NT2/D1 (cell line): ENCODE results near the gene DNAH8.

Experiments used
- DNase-seq: peaks from one replicate; pipeline ENCODE4 v3.0.0-alpha.2; 2011; ENCODE audit warnings: low read depth, low spot score
- H3K27me3 ChIP-seq: 2 replicates; pipeline ENCODE4 v1.6.0; 2011; ENCODE audit warnings: mild to moderate bottlenecking; ENCODE audit not compliant: insufficient read length, insufficient read depth
- H3K36me3 ChIP-seq: 2 replicates; pipeline ENCODE4 v1.6.1; 2011; ENCODE audit warnings: mild to moderate bottlenecking, low read length, mixed read lengths; ENCODE audit not compliant: insufficient read depth, insufficient read length
- H3K4me1 ChIP-seq: 2 replicates; pipeline ENCODE4 v1.5.1; 2011; ENCODE audit not compliant: insufficient read depth, insufficient read length
- H3K4me3 ChIP-seq: 2 replicates; pipeline ENCODE4 v1.5.1; 2011; ENCODE audit warnings: low read depth; ENCODE audit not compliant: insufficient read length
- H3K9ac ChIP-seq: 2 replicates; pipeline ENCODE4 v1.6.0; 2011; ENCODE audit warnings: low read depth; ENCODE audit not compliant: insufficient read length
- H3K9me3 ChIP-seq: 2 replicates; pipeline ENCODE4 v1.5.1; 2011; ENCODE audit warnings: mild to moderate bottlenecking, low read length; ENCODE audit not compliant: insufficient read depth
- SUZ12 ChIP-seq: IDR thresholded peaks from 2 replicates; pipeline ENCODE4 v1.6.1; 2011; ENCODE audit not compliant: insufficient read length, insufficient read depth; ENCODE audit errors: extremely low read depth
- YY1 ChIP-seq: IDR thresholded peaks from 2 replicates; pipeline ENCODE4 v1.6.1; 2011; ENCODE audit not compliant: insufficient read length, insufficient read depth
- ZNF274 ChIP-seq: IDR thresholded peaks from 2 replicates; pipeline ENCODE4 v1.6.1; 2011; ENCODE audit warnings: mild to moderate bottlenecking, low read depth, low read length

The DNAH8 gene

GRCh38 chr6:38703949-38704590, 11.0 kb upstream of the DNAH8 start:
- no peaks in the 10 kb centered on the region for H3K27me3 ChIP-seq
- no peak overlapping the region for H3K9ac ChIP-seq
- DNase-seq = no peak
- H3K36me3 ChIP-seq = peaks cover 15% of the 10 kb centered on the region
- no peak overlapping the region for H3K4me3 ChIP-seq
- peaks cover 18% of the 10 kb centered on the region for H3K9me3 ChIP-seq
- no peak for TF ChIP-seq ZNF274
- TF ChIP-seq SUZ12 = no peak
- TF ChIP-seq YY1 = no peak
- H3K4me1 ChIP-seq = no peaks in the 10 kb centered on the region

- no peak overlapping the region for H3K4me3 ChIP-seq
- peaks cover 17% of the 10 kb centered on the region for H3K9me3 ChIP-seq
- H3K27me3 ChIP-seq = no peaks in the 10 kb centered on the region
- H3K4me1 ChIP-seq = no peaks in the 10 kb centered on the region
- no peak overlapping the region for H3K9ac ChIP-seq
- DNase-seq = no peak
- peaks cover 7% of the 10 kb centered on the region for H3K36me3 ChIP-seq
- TF ChIP-seq SUZ12 (no peak), YY1 (no peak), ZNF274 (no peak)
Measured at GRCh38 chr6:38705924-38706323, 9.2 kb upstream of the DNAH8 start.

GRCh38 chr6:38708496-38708895, 6.6 kb upstream of the DNAH8 start:
- no peak overlapping the region for H3K9ac ChIP-seq
- peaks cover 13% of the 10 kb centered on the region; the same call in 1 of the 2 replicates for H3K9me3 ChIP-seq
- no peak overlapping the region for H3K4me3 ChIP-seq
- no peaks in the 10 kb centered on the region for H3K27me3 ChIP-seq
- no peak for TF ChIP-seq ZNF274
- no peak for TF ChIP-seq SUZ12
- no peak for TF ChIP-seq YY1
- no peaks in the 10 kb centered on the region for H3K36me3 ChIP-seq
- H3K4me1 ChIP-seq = no peaks in the 10 kb centered on the region
- no peak for DNase-seq

- no peak overlapping the region for H3K4me3 ChIP-seq
- peaks cover 13% of the 10 kb centered on the region; the same call in 1 of the 2 replicates for H3K9me3 ChIP-seq
- H3K36me3 ChIP-seq = no peaks in the 10 kb centered on the region
- TF ChIP-seq YY1 (no peak), ZNF274 (no peak), SUZ12 (no peak)
- DNase-seq = no peak
- H3K27me3 ChIP-seq = peaks cover 20% of the 10 kb centered on the region
- no peak overlapping the region for H3K9ac ChIP-seq
- peaks cover 3% of the 10 kb centered on the region for H3K4me1 ChIP-seq
Measured at GRCh38 chr6:38713812-38714211, 1.3 kb upstream of the DNAH8 start.

- Histone ChIP-seq H3K4me1 (peaks cover 3% of the 10 kb centered on the region), H3K4me3 (no peak overlapping the region), H3K27me3 (peaks cover 20% of the 10 kb centered on the region), H3K9me3 (peaks cover 13% of the 10 kb centered on the region; the same call in 1 of the 2 replicates), H3K36me3 (no peaks in the 10 kb centered on the region), H3K9ac (no peak overlapping the region)
- no peak for TF ChIP-seq ZNF274
- TF ChIP-seq SUZ12 = no peak
- TF ChIP-seq YY1 = no peak
- no peak for DNase-seq
Measured at GRCh38 chr6:38714239-38715015, 684 bp upstream of the DNAH8 start.

GRCh38 chr6:38716825-38717224, 1.7 kb downstream of the DNAH8 start:
- Histone ChIP-seq H3K4me1 (peaks cover 3% of the 10 kb centered on the region), H3K4me3 (no peak overlapping the region), H3K27me3 (peaks cover 20% of the 10 kb centered on the region), H3K9me3 (no peaks in the 10 kb centered on the region), H3K36me3 (no peaks in the 10 kb centered on the region), H3K9ac (no peak overlapping the region)
- DNase-seq = no peak
- TF ChIP-seq SUZ12 (no peak), ZNF274 (no peak)

- no peaks in the 10 kb centered on the region for H3K36me3 ChIP-seq
- H3K4me3 ChIP-seq = no peak overlapping the region
- no peaks in the 10 kb centered on the region for H3K4me1 ChIP-seq
- H3K27me3 ChIP-seq = peaks cover 17% of the 10 kb centered on the region
- no peak for DNase-seq
- no peaks in the 10 kb centered on the region for H3K9me3 ChIP-seq
- H3K9ac ChIP-seq = no peak overlapping the region
- TF ChIP-seq ZNF274 = no peak
- TF ChIP-seq SUZ12 = no peak
- TF ChIP-seq YY1 = no peak
Measured at GRCh38 chr6:38719358-38719757, 4.2 kb downstream of the DNAH8 start.
